ENCODE measurements around the gene WDR7.

Gene WDR7

DNA sequence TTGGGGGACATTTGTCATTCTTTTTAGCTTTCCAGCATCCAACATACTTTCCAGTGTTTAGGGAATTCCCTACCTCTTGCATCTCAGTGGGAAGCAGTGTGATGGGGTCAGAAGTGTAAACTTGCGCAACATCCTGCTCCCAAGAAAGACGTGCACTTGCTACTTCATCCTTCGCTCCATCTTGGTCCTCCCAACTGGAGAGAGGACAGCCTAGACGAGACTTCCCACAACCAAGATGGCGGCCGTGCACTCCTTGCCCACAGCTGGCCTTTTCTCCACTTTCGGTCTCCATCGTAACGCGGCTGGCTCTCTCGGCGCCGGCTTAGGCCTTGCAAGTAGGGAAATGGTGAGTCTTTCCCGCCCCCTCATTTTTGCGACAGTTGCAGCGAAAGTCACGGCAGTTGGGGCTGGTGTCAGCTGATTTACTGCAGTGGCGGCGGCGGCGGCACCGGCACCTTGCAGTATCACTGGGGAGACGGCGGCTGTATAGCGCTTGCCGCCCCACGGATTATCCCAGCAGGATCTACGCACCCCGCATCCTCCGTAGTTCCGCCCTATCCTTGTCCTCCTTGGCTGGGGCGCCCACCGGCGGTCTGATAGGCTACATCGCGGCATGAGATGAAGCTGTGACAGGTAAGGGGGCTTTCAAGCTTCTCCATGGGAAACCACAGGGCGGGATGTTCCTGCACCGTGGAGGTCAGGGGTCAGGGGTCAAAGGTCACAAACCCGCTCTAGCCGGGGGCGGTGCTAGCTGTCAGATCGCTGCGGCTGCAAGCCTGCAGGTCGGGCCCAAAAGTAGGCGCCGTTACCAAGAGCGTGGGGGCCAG is at the start of gene WDR7:
Gene WDR7 (plus strand): TSS at position 416 of the 827 bp plus-strand sequence. CDS start 21,157 bp downstream, outside the sequence.
- peak; percentile 91 for DNase-seq (ENCODE audit: low read depth)

DNA sequence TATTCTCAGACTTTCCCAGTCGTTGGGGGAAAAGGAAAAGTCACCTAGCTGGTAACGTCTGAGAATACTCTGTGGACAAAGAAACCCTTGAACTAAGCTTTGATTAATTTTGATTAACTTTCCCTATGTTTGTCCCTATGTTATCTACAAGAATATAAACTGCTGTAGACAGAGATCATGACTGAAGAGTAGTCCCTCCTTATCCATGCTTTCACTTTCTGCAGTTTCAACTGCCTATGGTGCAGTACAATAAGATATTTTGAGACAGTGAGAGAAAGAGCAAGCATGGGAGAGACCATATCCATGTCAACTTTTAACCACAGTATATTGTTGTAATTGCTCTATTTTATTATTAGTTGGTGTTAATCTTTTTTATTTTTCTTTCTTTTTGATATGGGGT is 44.5 kb upstream of the WDR7 start:
- no peak for DNase-seq (ENCODE audit: low read depth)

DNA sequence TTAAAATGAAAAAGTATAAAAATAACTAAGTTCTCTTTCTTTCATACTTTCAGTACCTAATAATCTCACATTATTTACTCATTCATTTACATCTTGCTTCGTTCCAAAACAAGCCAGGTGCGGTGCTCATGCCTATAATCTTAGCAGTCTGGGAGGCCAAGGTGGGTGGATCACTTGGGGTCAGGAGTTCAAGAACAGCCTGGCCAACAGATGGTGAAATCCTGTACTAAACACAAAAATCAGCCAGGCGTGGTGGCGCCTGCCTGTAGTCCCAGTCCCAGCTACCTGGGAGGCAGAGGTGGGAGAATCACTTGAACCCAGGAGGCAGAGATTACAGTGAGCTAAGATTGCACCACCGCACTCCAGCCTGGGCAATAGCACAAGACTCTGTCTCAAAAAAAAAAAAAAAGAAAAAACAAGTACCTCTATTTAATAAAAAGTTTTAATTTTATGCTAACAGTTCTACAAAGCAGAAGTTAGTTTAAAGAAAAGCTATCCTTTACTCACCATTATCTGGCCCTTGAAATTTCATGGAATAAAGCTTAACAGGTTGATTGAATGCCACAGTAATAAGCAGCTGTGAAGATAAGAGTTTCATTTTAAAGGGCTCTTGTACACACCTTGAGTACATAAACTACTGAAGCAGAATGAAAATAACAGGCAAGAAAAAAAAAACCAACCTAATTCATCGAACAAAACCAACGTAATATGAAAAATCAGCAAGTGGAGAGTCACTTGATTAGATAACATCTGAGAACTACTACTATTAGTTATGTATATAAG is 35.2 kb upstream of the WDR7 start:
- DNase-seq (ENCODE audit: low read depth): no peak

DNA sequence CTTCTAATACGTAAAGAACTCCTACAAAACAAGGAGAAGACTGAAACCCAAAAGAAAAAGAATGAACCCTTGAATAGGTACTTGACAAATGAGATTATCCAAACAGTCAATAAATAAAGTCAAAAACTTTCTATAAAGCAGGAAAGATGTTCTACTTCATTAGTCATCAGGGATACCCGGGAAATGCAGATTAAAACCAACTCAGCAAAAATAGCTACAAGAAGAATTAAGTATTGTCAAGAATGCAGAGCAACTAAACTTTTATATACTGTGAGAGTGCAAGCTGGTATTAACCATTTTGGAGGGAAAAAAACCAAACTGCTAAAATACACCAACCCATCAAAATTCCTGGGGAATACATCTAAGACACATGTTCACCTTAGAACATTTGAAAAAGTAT is 23.2 kb upstream of the WDR7 start:
- DNase-seq (ENCODE audit: low read depth): no peak

DNA sequence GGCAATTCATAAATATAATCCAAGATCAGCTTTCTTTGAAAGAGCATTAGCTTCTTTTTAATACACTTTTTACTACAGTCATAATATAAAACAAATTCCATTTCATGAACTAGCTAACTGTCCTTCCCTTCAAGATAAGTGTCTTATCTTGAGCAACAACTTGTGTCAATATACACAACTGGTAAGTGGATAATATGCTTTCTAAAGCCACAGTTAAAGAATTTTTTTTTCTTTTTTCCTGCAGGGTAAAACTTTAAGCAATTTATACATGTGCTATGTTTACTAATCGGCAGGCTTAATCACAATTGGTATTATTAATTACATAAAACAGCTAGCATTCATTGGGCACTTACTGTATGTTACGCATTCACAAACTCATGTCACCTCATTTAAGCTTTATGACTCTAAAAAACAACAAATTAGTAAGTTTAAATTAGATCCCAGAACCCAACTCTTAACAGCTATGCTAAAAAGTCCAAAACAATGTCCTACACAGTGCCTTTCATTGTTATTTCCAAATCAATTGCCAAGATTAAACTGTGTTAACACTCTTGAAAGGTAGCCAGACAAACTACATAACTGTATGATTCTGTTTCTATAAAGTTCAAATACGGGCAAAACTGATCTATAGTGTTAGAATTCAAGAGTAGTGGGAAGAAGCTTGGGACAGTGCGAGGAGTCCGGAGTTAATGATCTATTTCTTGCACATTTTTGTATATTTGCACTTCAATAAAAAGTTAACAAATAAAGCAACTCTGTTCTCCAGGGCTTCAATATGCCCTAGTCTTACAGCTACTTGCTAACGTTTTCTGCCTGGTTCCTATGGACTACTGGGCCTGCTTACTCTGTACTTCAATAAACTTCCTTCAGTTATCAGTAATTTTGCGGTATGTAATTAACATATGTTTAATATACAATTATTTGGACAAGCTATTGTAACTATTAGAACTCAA is 18.8 kb upstream of the WDR7 start:
- DNase-seq (ENCODE audit: low read depth): no peak

DNA sequence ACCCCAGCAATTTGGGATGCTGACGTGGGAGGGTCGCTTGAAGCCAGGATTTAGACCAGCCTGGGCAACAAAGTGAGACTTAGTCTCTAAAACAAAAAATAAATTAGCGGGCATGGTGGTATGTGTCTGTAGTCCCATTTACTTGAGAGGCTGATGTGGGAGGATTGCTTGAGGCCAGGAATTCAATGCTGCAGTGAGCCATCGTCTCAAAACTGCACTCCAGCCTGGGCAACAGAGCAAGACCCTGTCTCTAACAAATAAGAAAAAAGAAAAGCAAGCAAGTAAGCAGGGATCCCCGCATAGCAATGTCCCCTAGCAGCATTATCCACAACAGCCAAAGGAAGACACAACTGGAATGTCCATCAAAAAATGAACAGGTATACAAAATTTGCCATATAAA is 16.2 kb upstream of the WDR7 start:
- DNase-seq (ENCODE audit: low read depth): no peak

DNA sequence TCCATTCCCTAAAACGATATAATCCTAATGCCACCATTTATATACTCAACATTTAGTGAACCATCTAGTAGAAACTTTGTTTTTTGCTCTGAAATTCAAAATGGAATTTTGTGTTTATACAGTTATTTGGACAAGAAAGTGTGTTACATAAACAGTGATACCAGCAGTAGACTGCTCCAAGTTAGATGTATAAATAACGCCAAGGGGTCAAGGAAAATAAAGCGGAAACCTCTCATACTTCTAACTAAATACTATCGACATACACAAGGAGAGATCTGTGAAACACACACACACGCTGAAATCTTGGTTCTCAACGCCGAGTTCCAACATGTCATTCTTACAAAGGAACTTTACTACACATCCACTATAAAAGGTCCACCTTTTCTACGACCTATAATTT is 14.0 kb upstream of the WDR7 start:
- DNase-seq (ENCODE audit: low read depth): no peak

DNA sequence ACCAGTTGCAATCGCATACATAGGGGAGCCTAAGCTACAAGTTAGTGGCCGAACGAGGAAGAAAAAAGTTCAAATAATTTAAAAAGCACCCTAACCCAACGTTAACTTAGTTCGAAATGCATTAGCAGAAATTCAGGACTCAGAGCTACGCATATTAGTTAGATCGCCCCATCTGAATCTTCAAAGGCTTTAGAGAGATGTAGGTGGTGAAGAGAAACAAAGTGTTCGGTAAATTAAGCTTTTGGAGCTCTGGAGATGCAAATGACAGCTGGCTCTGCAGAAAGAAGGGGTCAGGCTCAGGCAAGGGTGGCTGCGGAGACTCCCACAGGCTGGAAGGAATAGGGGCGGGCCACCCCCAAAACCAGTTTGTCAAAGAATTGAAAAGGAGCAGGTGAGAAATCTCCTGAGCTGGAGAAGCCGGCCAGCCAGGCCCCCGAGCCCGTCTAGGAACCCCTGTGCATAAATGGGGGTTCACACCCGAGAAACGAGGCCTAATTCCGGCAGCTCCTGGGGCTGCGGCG is 13.4 kb upstream of the WDR7 start:
- no peak for DNase-seq (ENCODE audit: low read depth)

DNA sequence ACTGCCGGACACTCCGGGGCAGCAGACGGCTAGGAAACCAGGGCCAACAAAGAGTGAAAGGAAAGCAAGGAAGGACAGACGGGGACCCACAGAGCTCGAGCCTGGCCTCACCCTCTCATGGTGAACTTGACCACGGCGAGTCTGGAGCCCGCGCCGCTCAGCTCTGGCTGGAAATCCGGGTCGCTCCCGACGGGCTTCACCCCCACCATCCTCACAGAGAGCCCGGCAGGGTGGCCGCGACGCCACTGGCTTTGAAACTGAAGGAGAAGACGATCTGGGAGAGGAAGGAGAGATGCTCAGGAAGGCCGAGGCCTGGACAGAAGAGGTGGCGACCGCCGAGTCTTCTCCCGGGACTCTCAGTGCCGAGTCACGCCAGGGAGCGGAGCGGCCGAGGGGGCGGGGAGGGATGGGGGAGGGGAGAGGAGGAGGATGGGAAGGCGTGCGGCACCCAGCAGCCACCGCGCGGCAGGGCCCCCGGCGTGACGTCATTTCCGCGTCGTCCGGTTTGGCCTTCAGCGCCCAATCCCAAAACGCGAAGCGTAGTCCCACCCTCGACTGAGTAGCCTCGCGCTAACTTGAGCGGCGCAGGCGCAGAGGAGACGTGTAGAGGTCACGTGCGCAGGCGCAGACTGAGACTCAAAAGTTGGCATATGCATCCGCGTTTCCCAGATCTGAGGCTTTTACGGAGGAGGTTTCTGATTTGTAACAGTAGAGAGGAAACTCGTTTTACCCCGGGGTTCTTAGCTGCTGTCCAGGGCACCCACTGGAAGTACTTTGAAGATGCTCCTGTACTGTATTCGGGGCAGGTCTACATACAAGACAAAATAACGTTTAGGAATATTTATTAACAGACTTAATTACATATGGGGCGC is 12.7 kb upstream of the WDR7 start, which contains the start of gene TXNL1:
Gene TXNL1 (minus strand): TSS at position 361 of the 872 bp plus-strand sequence. CDS start 152 bp downstream, at position 209.
- peak; percentile 92 for DNase-seq (ENCODE audit: low read depth)

DNA sequence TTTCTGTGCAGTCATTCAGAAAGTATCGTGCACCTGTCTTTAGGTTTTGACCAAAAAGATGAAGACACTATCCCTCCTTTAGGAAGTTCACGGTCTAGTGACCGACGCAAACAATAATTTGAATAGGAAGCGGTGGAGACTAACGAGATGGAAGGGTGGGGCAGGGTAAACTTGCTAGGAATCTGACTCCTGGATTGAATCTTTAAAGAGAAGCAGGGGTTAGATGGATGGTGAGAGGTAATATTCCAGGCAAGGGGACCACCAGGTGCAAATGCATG is 12.1 kb upstream of the WDR7 start:
- DNase-seq (ENCODE audit: low read depth): no peak

DNA sequence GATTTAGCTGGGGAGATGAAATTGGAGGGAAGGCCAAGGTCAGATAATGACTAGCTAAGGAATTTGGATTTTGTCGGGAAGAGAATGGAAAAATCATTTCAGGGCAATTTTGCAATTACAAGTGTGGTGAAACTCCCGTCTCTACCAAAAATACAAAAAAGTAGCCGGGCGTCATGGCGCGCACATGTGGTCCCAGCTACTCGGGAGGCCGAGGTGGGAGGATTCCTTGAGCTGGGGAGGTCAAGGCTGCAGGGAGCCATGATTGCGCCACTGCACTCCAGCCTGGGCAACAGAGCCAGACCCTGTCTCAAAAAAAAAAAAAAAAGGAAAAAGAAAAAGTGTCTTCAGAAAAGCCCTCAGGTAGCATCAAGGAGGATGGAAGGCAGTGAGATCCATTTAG is 11.6 kb upstream of the WDR7 start:
- no peak for DNase-seq (ENCODE audit: low read depth)

DNA sequence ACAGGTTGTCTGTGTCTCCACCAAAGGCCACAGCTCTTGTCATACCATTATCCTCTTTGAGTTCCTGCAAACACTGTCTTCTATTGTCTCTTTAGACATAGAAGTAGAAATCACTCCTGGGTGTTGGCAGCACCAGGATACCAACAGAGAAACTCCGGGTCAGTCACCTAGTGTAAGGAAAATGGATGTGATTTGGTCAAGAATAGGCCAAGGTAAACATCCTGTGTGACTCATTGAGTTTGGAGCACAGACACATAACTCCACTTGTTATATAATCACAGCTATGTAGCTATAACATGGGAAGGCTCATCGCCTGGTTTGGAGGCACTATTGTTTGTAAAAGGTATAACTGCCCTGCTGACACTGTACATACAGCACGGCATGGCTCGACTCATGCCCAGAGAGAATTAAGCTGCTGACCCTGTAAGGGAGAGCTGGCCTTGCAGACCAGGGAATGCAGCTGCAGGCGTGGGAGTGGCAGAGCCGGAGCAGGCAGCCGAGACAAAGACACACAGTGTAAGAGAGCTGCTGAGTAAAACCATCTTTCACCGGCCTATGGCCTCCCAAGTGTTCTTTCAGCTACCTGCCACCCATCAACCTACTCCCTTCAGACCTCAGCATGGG is 9.3 kb upstream of the WDR7 start:
- DNase-seq (ENCODE audit: low read depth): peak; percentile 11

DNA sequence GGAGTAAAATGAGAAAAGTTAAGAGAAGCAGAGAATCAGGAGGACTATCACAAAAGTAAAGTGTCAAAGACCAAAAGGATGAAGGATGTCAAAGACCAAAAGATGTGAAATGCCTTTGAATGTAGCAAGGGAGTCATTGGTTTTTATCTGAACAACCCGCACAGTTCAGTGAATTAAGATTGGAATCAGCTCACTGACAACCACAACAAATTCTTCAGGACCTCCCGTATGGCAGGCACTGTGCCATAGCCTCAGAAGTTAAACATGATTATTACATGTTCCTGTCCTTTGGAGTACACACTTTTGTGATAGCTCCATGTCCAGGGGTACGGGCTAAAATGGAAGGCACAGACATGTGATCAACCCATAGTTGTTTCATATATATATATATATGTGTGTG is 7.8 kb upstream of the WDR7 start:
- DNase-seq (ENCODE audit: low read depth): no peak

DNA sequence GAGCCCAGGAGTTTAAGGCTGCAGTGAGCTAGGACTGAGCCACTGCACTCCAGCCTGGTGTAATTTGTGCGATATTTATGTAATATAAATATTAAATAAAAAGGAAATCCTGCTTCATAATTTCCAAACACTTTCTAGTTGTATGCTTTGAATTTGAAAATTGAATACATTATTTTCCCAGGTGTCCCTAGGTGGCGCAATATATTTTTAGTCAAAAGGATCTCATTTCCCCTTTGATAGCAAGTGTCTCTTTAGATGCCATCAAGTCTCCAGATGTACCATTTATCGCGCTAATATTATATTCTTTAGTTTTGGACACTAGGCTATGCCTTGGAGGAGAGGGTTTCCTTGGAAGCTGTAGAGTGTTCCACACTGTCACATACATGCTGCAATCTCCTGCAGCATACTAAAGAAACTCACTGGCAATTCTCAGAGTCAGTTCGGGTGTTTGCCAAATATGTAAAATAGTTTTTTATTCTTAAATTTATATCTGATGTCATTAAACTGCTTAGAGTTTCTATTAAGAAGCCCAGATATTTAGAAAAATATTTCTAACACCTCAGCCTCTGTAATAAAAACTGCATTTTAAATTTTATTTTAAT is 5.6 kb upstream of the WDR7 start:
- DNase-seq (ENCODE audit: low read depth): no peak

DNA sequence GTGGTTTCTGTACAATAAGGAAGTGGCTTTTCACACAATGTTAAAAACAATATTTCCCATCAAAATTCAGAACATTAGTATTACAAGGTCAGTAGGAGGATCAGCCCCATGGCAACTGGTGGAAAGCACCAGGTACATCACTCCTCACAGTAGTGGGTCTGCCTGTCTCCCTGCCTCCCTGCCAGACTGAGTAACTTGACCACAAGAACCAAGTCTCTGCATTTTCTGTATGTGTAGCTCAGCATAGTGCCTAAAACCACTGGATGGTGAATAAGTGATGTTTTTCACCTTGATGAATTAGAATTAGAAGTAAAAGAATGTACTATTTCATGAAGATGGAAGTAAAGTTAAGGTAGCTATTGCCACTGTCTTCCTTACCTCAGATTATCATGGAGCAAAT is 4.1 kb upstream of the WDR7 start:
- DNase-seq (ENCODE audit: low read depth): no peak

DNA sequence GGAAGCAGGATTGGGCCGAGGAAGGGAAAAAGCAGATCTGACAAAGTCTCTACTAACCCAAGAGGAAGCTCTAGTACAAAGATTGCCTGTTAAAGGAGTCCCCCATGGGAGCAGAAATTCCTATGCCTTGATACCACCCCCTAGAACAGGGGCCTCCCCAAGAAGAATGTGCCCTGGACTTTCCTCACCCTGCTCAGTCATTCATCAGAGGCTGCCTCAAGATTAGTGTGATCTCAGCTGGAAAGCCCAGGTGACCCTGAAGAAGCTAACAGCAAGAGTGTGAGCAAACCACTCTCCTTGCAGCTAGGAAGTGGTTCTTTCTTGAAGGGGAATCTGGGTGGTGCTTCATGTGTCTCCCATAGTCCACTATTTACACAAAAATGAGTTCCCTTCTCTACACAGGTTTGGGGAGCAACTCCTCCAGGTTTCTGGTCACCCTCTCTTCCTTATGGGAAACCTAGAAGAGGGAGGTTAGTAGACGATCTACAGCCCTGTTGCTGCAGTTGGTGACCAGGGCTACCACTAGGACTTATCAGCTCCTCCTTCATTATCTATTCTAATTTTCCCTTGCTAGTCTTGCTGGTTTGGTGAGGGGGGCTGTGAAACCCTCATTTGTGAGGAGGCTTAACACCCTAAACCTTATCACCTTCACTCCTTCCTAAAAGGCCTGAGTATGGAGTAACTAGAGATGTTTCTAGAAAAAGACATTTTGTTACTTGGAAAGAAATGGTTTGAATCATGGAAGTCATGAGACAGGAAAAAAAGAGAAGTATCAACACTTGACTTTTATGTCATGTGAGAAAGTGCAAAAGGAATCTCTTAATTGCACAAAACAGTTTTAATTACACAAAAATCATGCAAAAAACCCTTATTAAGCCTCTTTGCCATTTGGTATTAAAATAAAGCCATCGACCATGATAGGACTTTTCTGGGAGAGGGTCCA is 2.9 kb upstream of the WDR7 start:
- no peak for DNase-seq (ENCODE audit: low read depth)

DNA sequence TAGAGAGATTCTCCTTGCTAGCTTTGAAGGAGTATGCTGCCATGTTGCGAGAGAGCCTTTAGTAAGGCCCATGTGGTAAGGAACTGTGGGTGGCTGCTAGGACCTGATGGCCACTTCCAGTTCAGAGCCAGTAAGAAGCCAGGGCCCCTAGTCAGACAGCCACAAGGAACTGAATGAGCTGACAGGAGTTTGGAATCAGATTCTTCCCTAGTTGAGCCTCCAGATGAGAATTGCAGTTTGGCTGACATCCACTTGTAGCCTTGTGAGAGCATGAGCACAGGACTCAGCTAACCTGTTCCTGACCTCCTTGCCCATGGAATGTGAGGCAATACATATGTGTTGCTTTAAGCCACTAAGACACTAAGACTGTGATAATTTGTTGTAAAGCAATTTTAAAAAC is 1.2 kb upstream of the WDR7 start:
- DNase-seq (ENCODE audit: low read depth): no peak

DNA sequence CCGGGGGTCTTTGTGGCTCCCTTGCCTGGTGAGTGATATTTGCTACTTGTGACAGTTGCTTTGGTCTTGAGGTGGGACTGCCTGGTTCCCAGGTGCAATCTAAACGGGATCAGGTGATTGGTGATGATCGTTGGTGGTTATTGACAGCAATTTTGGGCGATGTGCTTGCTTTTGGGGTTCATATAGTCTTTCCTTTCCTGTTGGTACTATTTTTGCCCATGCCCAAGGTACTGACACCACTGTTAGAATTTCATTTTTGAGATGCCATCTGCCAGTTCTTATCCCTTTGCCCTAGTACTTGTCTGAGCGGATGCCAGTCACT is 573 bp downstream of the WDR7 start:
- no peak for DNase-seq (ENCODE audit: low read depth)

DNA sequence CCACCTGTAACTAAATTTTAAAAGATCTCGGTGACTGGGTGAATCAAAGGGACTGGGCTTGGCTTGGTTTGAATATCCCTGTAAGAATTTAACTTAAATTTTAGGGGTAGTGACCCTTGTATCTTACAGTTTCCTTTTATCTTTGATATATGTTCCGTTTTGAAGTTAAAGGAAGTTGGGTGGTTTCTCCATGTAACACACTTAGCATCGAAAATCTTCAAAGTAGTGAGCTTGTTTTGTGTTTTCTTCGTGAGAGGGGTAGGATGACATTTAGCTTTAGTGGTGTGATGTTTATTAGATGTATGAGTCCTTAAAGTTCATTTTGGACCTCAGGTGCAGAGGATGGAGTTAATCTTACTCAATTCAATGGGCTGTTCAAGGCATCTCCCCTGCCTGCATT is 1.6 kb downstream of the WDR7 start:
- DNase-seq (ENCODE audit: low read depth): no peak
